Upper lobe of left lung (tissue), 6 donors: ENCODE results near the gene TSC22D2. TPM values are rescaled to one million over a fixed set of nuclear protein-coding genes. Genes with fewer than 3 reads are reported as not detected.

ENCODE experiments used
- ATAC-seq, 2 donors: fragments of 200-7000 bp; cut with Tn5 transposase; one replicate each; pipeline ENCODE4 v1.9.1; 2022; ENCODE audit warnings: mild to moderate bottlenecking in 2 of 2, moderate library complexity in 2 of 2; ENCODE audit not compliant: low FRiP score in 2 of 2
- DNase-seq, 2 donors: peaks; one replicate each; pipeline ENCODE4 v3.0.0-alpha.2; 2019 to 2020
- H3K27ac ChIP-seq, 4 donors: fragments of 200-600 bp; sonication (generic); one replicate each; pipeline ENCODE4 v1.5.1; 2016 to 2019
- H3K27me3 ChIP-seq, 4 donors: fragments of 200-600 bp; sonication (generic); one replicate each; pipeline ENCODE4 v1.5.1; 2017 to 2019
- H3K36me3 ChIP-seq, 4 donors: fragments of 200-600 bp; sonication (generic); one replicate each; pipeline ENCODE4 v1.5.1; 2016 to 2019
- H3K4me1 ChIP-seq, 4 donors: fragments of 200-600 bp; sonication (generic); one replicate each; pipeline ENCODE4 v1.5.1; 2018 to 2019
- H3K4me3 ChIP-seq, 4 donors: fragments of 200-600 bp; sonication (generic); one replicate each; pipeline ENCODE4 v1.5.1; 2017 to 2019; ENCODE audit warnings: mild to moderate bottlenecking in 2 of 4, moderate library complexity in 1 of 4
- H3K9me3 ChIP-seq, 4 donors: fragments of 200-600 bp; sonication (generic); one replicate each; pipeline ENCODE4 v1.5.1; 2018 to 2019
- CTCF ChIP-seq, 6 experiments: fragments of 450-650 bp in 4 of 6; fragments of 200-600 bp in 2 of 6; sonication (generic) in 2 of 6; IDR thresholded peaks; one replicate each; pipeline ENCODE4 v1.5.1; 2016 to 2019; ENCODE audit warnings: antibody characterized with exemption in 6 of 6
- EP300 ChIP-seq, 4 donors: sonication (generic); formaldehyde crosslinking; IDR thresholded peaks; one replicate each; pipeline ENCODE4 v1.5.1; 2017; ENCODE audit warnings: antibody characterized with exemption in 4 of 4, control low read depth in 2 of 4
- POLR2A ChIP-seq, 4 donors: fragments of 450-650 bp; IDR thresholded peaks; one replicate each; pipeline ENCODE4 v1.5.1; 2016 to 2017; ENCODE audit warnings: antibody characterized with exemption in 4 of 4, mild to moderate bottlenecking in 2 of 4
- POLR2AphosphoS5 ChIP-seq, 2 donors: sonication (generic); formaldehyde crosslinking; IDR thresholded peaks; one replicate each; pipeline ENCODE4 v1.5.1; 2017; ENCODE audit warnings: antibody characterized with exemption in 2 of 2
- WGBS, 2 donors: methylation state at CpG; one replicate each; pipeline ENCODE4 v1.1.5; 2017 to 2018; 5-methylcytosine and 5-hydroxymethylcytosine counted together
- total RNA-seq, 6 donors: library from RNA; depleted of rRNA in 4 of 6; stranded (reverse); fragments of >200 nt in 4 of 6; gene quantifications; one replicate each; pipeline versions ENCODE4 v1.1.0 to v1.2.1, GENCODE V29; 2016 to 2021
- donor health status: DM: no; HTN: no; CAD: no; lungs with moderate emphysema.
- donor health status: DM: no; HTN: yes; CAD: no; lungs with severe emphysema.

Gene TSC22D2
- total RNA-seq, 6 donors from 2014 or later, result 18.3 to 31.4 (median 25.5) TPM

GRCh38 chr3:150376001-150376848 lies 31.9 kb upstream of the TSC22D2 start:
- Histone ChIP-seq H3K27me3 (no peaks in the 10 kb centered on the region), H3K27ac (no peak overlapping the region), H3K36me3 (no peaks in the 10 kb centered on the region), H3K4me1 (peaks cover 9 to 15% (median 11%) of the 10 kb centered on the region in 4 donors), H3K9me3 (no peaks in the 10 kb centered on the region), H3K4me3 (no peak overlapping the region)
- TF ChIP-seq CTCF (IDR thresholded peaks at IDR 0.05) (no peak), EP300 (IDR thresholded peaks at IDR 0.05) (no peak), POLR2AphosphoS5 (IDR thresholded peaks at IDR 0.05) (no peak), POLR2A (IDR thresholded peaks at IDR 0.05) (no peak)
- DNase-seq (no peak), ATAC-seq (no peak)
- 45 to 47% methylated on average over 3 of the region's 3 CpGs for WGBS, 2 donors

- Histone ChIP-seq H3K4me3 (no peak overlapping the region), H3K9me3 (no peaks in the 10 kb centered on the region), H3K27ac (no peak overlapping the region), H3K36me3 (no peaks in the 10 kb centered on the region), H3K4me1 (peaks cover under 1 to 6% (median under 1%) of the 10 kb centered on the region in 4 donors), H3K27me3 (no peaks in the 10 kb centered on the region)
- ATAC-seq (no peak), DNase-seq (no peak)
- TF ChIP-seq CTCF (IDR thresholded peaks at IDR 0.05), result no peak
- TF ChIP-seq EP300 (IDR thresholded peaks at IDR 0.05), result no peak
- TF ChIP-seq POLR2AphosphoS5 (IDR thresholded peaks at IDR 0.05), result no peak
- TF ChIP-seq POLR2A (IDR thresholded peaks at IDR 0.05), result no peak
- WGBS, 2 donors, result 69 to 78% methylated on average over 1 of the region's 1 CpG
Observed at GRCh38 chr3:150377601-150378300, 30.3 kb upstream of the TSC22D2 start.

- Histone ChIP-seq H3K9me3 (no peaks in the 10 kb centered on the region), H3K36me3 (no peaks in the 10 kb centered on the region), H3K27me3 (no peaks in the 10 kb centered on the region), H3K27ac (no peak overlapping the region), H3K4me1 (peaks cover 0 to 3% (median 0%) of the 10 kb centered on the region in 4 donors), H3K4me3 (no peak overlapping the region)
- ATAC-seq (no peak), DNase-seq (no peak)
- 87 to 88% methylated on average over 6 of the region's 6 CpGs for WGBS, 2 donors
- TF ChIP-seq EP300 (IDR thresholded peaks at IDR 0.05) (no peak), POLR2AphosphoS5 (IDR thresholded peaks at IDR 0.05) (no peak), CTCF (IDR thresholded peaks at IDR 0.05) (no peak), POLR2A (IDR thresholded peaks at IDR 0.05) (no peak)
Observed at GRCh38 chr3:150378301-150378748, 29.8 kb upstream of the TSC22D2 start.

- no peaks in the 10 kb centered on the region for H3K9me3 ChIP-seq
- no peaks in the 10 kb centered on the region for H3K36me3 ChIP-seq
- no peaks in the 10 kb centered on the region for H3K4me1 ChIP-seq
- 100% methylated on average over 1 of the region's 1 CpG for WGBS, 2 donors
- no peak for TF ChIP-seq POLR2AphosphoS5 (IDR thresholded peaks at IDR 0.05)
- no peak for TF ChIP-seq EP300 (IDR thresholded peaks at IDR 0.05)
- no peak for TF ChIP-seq CTCF (IDR thresholded peaks at IDR 0.05)
- no peak for TF ChIP-seq POLR2A (IDR thresholded peaks at IDR 0.05)
- H3K27me3 ChIP-seq, result no peaks in the 10 kb centered on the region
- ATAC-seq (no peak), DNase-seq (no peak)
- H3K27ac ChIP-seq, result no peak overlapping the region
- H3K4me3 ChIP-seq, result no peak overlapping the region
Observed at GRCh38 chr3:150379469-150379868, 28.6 kb upstream of the TSC22D2 start.
